ENCODE data around the gene CTAG2.
"Not testable (repeated sequence)": the region's sequence is repeated elsewhere in the genome, so short reads cannot be mapped to it uniquely, and the experiment has no call there.

The CTAG2 gene

DNA sequence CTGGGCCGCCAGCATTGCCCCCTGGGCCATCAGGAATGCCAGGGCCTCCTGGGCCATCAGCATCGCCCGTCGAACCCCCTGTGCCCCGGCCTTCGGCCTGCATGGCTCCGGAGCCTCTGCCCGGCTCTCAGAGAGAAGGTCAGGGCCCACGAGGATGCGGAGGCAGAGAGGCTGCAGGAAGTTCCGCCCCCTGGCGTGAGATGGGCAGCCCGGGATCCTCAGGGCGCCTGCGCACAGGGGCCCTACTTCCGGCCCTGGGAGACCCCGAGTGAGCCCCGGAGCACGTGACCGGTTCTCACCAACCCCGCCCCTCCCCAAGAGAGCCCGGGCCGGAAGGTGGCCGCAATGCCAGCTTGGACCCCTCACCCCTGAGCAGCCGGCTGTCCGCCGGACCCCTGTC, at the start of gene CTAG2:
Gene CTAG2, minus strand, starts transcription at position 167 of the 400 bp plus-strand sequence. Its CDS starts 64 bp downstream, at position 103.
- DNase-seq: not testable (repeated sequence)

DNA sequence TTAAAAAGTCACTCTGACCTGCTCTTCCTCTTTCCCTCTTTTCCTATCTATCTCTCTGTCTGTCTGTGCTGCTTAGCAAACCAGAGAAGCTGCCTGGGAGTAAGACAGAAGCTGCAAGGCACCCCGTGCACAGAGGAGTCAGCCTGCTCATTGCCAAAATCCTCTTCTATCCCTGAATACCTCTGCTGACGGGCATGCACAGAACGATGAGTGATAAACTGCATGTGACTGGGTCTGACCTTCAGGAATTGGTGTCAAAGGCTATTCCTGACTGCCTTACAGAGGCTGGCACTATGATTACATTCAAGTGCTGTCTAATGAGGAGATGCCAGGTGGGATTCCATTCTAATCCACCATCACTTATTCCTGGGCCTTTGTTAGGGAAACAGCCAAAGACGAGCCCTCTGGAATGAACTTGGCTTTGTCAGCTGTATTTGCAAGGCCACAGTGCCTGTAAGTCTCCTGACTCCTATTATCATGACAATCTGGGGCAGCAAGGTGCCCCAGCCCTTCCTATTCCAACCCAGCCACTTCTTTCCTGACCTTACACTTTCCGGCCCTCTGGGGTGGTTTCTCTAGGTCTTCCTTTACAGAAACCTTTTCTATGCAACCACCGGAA, 45.4 kb upstream of the CTAG2 start:
- DNase-seq: no peak

DNA sequence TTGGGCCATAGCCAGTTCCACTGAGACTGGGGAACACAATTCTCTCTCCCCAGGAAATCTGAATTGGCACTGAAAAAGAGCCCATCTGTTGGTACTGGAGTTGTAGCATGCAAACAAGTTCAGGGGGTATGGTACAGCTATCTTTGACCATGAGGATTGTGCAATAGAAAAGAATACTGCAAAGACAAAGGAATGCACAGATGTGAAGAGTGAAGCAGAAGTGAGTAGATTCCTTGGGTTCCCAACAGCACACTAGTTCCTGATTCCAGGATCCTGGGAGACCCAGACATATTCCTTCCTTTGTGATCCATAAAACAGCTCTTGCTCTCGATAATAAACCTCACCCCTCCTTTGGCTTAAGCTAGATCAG, 43.3 kb upstream of the CTAG2 start:
- no peak for DNase-seq

DNA sequence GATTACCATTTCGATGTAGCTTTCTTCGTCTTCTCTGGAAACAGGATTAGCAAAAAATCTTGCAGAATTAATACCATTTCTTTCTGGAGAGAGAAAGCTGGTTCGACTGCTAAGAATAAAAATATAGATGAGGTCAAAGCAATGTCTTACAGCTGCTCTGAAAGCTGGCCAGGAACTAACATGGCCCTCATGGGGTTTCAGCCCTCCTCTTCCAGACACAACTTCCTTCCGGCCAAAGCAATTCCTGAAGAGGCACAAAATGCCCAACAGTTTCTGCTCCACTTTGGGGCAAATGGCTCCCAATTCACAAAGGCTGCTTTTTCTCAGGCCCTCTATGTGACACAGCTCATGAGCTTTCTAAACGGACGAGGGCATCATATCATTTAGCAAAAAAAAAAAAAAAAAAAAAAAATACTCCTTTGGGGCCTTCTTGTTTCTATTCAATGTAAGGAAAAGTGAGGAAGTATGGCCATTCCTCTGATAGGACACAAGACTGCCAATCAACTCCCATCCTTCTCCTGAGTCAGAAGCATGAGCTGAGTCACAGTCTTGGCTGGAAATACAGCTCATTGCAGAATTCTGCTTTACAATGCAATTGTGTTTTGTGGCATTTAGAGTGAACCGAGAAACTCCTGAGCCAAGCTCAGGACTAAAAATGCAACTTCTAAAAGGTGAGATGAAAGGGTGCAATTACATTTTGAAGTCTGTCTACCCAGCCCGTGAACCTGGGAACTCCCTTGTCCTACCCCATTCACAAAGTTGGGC, 42.7 kb upstream of the CTAG2 start:
- DNase-seq: no peak

DNA sequence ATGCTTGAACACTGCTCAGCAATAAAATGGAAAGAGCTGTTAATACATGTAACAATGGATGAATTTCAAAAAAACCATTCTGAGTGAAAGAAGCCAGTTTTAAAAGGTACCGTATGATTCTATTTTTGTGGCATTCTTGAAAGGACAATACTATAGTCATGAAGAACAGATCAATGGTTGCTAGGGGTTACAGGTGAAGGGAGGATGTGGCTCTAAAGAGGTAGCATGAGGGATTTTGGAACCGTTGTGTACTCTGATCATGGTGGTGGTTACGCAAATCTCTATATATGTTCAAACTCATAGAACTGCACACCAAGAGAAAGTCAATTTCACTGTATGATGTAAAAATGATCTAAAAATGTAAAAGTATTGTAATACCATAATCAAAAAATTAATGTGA, 40.0 kb upstream of the CTAG2 start:
- no peak for DNase-seq

DNA sequence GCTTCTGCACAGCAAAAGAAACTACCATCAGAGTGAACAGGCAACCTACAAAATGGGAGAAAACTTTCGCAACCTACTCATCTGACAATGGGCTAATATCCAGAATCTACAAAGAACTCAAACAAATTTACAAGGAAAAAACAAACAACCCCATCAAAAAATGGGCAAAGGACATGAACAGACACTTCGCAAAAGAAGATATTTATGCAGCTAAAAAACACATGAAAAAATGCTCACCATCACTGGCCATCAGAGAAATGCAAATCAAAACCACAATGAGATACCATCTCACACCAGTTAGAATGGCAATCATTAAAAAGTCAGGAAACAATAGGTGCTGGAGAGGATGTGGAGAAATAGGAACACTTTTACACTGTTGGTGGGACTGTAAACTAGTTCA, 37.1 kb upstream of the CTAG2 start:
- DNase-seq: not testable (repeated sequence)

DNA sequence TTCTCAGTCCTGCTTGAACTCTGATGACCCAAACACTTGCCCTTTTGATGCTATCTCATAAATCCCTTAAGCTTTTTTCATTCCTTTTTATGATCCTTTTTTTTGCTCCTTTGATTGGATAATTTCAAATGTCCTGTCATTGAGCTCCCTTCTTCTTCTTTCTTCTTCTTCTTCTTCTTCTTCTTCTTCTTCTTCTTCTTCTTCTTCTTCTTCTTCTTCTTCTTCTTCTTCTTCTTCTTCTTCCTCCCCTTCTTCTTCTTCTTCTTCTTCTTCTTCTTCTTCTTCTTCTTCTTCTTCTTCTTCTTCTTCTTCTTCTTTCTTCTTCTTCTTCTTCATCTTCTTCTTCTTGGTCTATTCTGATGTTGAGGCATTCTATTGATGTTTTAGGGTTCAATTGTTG, 18.7 kb upstream of the CTAG2 start:
- not testable (repeated sequence) for DNase-seq

DNA sequence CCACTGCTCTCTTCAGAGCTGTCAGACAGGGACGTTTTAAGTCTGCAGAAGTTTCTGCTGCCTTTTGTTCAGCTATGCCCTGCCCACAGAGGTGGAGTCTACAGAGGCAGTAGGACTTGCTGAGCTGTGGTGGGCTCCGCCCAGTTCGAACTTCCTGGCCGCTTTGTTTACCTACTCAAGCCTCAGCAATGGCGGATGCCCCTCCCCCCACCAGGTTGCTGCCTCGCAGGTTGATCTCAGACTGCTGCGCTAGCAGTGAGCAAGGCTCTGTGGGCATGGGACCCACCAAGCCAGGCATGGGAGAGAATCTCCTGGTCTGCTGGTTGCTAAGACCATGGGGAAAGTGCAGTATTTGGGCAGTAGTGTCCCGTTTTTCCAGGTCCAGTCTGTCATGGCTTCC, 17.5 kb upstream of the CTAG2 start:
- not testable (repeated sequence) for DNase-seq

DNA sequence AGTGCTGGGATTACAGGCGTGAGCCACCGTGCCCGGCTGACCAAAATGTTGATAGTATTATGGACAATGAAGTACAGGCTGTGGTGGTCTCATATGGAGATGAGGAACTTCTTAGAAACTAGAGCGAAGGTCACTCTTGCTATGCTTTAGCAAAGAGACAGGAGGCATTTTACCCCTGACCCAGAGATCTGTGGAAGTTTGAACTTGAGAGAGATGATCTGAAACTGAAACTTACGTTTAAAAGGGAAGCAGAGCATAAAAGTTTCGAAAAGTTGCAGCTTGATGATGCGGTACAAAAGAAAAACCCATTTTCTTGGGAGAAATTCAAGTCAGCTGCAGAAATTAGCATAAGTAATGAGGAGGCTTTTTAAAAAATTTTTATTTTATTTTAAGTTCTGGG, 8.5 kb upstream of the CTAG2 start:
- DNase-seq: no peak

DNA sequence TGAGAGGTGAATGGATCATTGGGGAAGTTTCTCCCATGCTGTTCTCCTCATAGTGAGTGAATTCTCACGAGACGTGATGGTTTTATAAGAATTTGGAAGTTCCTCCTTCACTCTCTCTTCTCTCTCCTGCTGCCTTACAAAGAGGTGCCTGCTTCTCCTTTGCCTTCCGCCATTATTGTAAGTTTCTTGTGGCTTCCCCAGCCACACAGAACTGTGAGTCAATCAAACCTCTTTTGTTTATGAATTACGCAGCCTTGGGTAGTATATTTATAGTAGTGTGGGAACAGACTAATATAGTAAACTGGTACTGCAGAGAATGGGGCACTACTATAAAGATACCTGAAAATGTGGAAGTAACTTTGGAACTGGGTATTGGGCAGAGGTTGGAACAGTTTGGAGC, 7.8 kb upstream of the CTAG2 start:
- no peak for DNase-seq

DNA sequence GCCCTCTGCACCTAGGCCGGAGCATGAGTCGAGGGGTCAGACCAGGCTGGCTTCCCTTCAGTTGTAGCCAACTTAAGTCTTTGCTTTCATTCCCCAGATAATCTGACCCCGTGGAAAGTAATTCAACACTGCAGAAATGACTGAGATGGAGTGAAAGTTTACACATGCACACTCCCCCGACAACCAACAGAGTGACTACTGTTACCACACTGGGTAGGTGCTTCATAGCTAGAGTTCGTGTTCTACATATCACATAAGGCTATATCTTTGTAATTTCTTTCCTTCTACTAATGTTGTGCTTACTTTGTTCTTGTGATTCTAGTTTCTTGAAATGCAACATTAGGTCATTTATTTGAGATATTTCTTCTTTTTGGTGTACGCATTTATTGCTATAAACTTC, 7.2 kb upstream of the CTAG2 start:
- no peak for DNase-seq

DNA sequence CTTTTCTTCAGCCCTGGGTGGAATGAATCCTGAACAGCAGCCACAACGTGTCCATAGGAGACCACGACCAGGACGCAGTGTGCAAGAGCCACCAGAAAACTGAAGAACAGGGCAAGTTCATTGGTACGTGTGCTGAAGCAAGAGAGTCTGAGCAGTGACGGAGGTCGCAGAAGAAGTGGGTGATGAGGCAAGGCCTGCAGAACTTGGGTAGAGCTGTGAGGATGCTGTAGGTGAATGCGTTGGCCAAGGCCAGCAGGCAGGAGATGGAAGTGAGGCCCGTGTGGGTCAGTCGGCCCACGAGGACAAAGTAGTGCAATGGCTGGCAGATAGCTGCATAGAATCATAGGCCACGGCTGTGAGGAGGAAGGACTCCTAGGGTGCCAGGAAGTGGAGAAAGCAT, 5.6 kb upstream of the CTAG2 start:
- no peak for DNase-seq

DNA sequence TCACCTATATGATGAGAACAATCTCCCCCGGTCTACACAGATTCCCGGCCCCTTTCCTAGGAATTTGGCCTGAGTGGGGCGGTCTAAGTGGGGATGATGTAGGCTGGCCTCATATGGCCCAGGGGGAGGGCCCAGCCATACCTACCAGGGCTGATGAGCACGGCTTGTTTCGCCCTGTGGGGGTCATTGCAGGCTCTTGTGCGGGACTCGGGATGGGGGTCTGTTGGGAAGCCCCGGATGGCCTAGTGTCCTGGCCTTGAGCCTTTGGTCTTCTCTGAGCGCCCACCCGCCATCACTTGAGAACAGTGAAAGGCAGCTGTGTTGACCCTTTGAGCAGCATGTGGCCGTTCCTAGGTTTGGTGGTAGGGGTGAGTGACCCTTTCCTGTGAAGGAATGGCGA, 4.8 kb upstream of the CTAG2 start:
- DNase-seq: no peak

DNA sequence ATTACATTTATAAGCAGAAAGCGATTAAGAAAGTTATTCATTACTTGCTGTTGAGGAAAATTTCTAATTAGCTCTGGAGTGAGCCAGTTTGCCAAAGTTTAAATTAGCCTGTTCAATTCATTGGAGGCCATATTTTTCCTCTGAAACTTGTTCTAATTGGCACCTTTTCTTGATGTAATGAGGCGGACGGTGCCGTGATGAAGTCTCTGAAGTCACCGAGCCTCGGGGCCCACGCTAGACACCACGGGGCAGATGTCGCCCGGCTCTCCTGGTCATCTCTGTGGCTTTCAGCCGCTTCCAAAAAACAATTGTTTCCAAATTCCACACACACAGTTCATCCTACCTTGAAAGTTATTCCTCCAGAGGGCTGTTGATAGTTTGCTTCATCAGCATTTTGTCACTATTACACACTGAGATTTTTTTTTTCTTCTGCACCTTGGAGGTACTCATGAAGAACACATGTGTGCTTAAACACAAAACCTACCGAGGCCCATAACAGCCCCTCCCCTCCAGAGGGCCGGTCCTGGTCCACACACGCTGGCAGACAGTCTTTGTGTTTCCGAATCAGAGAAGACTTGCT, 3.9 kb upstream of the CTAG2 start:
- DNase-seq: no peak

DNA sequence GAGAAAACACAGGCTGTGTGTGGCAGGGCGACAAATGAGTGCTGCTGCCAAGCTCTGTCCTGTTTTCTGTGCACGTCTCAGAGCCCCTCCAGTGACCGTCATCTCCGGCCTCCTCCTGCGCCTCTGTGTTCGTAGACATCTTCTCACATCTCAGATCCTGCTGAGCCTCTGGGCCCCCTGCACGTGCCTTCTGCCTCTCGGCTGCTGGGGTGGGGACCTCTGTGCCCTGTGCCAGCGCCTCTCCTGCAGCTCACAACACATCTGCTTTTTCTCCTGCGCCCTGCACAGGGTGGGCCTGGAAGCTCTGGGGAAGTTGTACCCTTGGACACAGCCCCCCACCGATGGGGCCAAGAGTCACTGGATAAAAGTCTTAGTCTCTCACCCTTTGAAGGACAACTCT, 2.4 kb upstream of the CTAG2 start:
- DNase-seq: no peak

DNA sequence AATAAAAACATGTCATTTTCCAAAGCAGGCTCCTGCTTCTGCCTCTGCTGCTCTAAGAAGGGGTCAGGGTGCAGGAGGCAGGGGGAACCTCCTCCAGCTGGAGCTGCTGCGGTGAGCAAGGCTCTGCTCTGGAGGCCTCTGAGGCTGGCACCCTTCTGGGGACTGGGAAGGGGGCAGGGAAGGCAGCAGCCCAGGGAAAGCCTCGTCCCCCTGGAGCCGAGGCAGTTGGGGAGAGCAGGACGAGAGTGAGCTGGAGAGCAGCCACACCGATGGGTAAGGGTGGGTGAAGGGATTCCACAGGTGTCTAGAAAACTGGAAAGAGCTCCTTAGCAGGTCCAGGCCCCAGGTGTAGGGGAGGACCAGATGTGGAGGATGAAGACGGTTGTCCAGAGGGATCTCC, 2.0 kb upstream of the CTAG2 start:
- no peak for DNase-seq

DNA sequence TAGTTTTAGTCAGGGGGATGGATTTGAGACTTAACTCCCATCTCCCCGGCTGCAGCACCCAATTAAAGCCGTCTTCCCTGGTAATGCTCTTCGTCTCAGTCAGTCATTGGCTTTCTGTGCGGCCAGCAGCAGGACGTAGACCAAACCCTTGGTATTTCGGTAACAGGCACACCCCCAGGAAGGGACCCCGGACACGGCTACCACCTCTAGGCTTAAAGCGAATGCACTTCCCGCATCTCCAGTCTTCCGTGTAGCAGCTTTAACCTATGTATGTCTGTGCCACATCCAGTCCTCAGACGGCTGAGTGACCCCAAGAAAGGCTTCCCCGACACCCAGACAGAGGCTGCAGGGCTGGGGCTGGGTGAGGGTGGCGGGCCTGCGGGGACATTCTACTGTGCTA, 1.5 kb upstream of the CTAG2 start:
- no peak for DNase-seq

DNA sequence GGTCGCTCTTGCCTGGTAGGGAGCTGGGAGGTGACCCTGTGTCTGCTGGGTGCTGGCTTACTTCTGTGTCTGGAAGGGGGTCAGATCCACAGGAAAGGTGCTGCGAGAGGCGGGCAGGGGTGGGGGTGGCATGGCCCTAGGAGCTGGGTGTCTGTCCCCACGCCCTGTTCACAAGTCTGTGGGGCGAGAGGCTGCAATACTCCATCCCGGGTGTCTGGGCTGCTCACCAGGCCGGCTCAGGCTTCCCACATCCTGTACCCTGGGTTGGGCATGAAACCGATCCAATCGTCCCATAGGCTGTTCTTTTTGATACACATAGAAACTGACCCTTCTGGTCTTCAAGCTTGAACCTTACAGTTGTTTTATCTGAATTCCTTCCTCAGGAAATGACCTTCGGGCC, 993 bp upstream of the CTAG2 start:
- DNase-seq: no peak

DNA sequence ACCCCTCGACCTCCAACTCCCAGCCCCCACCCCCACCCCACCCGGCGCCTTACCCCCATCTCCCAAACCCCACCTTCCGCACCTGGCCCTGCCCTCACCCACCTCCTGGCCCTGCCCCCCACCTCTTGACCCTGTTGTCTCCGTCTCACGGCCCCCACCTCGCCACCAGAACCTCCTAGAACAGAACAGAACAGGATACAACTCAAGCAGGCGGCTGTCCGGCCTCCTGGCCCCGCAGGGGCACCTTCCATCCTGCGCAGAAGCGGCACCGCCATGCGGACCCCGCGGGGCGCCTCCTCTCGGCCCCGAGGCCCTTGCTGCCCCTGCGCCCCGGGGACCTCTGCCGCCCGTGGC, 354 bp downstream of the CTAG2 start:
- DNase-seq: no peak

DNA sequence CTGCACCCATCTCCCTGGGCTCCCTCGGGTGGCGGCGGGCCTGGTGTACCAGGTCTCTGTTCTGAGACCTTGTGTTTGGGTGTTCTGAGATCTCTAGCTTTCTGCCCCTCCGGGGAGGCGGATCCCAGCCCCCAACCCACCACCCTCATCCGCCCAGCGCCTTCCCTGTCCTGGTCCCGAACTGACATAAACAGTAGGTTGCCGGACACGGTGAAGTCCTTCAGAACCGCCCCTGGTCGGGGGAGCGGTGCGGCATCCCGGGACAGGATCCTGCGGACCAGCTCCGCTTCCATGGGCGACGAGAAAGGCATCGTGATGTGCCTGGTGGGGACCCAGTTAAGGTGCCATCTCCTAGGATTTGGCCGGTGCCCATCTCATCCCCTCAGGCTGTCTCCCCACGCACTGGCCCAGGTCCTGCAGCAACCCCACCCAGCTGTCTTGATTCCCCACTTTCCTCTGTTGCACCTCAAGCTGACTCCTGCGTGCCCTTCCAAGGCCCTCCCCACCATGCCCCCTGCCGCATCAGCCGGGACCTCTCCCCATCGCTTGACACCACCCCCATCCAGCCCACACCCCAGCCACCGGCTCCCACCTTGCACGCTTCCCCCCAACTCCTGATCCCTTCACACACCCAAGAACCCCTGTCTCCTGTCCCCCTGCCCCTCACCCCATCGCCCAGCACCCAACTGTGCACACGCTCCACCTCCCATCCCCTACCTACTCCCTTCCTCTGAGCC, 900 bp downstream of the CTAG2 start:
- no peak for DNase-seq

DNA sequence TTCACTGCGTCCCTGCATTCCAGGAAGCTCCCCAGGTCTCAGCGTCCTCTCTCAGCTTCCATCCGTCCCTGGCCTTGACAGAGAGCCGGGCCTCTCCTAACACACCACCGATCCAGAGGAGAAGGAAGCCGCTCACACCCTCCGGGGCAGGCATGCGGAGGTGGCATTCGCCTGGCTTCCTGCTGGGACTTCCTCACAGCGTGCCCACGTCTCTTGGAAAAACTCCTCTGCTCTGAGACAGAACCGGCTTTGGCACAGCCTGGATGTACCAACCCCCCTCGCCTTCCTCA, 3.2 kb downstream of the CTAG2 start:
- DNase-seq: no peak

DNA sequence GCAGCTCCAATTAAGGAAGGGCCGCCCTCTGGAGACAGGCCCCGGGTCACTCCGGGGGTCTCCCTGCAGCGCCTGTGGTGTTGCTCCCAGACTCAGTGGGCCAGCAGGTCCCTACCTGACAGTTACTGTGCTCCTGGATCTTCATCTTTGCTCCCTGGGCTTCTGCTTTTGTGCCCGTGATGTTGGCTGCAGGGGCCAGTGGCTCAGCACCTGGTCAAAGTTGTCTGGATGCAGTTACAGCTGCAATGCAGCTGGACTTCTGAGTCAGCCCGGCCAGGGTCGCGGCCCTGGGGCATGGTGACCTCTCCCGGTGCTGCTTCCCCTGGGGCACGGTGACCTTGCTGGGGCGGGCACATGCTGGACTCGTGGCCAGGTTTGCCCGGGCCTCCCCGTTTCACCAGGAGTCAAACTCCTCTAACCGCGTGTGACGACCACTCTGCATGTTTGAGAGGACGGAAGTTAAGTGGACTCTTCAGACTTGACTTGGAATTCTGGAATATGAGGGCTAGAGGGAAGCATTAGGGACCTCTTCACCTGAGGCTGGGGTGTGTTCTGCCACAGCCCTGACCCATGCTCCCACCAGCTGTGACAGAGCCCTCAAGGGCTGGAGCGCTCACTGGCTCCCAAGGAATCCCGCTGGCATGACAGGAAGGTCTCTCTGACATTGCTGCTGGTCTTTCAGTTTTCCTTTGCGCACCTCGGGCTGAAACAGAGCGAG, 3.7 kb downstream of the CTAG2 start:
- no peak for DNase-seq

DNA sequence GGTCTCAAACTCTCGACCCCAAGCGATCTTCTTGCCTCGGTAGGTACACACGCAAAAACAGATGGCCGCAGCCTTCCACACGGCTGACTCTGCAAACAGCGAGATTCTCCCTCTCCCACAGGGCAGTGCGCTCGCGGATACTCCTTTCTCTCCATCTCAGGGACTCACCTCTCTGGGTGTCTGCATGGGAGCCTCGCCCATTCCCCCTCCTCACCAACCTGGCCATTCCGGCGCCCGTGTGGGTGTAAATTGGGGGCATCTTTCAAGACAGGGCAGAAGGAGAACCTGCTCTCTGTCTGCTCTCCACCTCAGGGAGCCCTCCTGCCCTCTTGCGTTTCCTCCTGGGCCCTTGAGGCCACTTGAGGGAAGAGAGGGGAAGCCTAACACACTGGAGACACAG, 4.4 kb downstream of the CTAG2 start:
- DNase-seq: no peak
